Measurements from ENCODE around the gene HUS1B. TPM values are rescaled to one million over a fixed set of nuclear protein-coding genes. Genes with fewer than 3 reads are reported as not detected.

HUS1B gene
- total and polyA plus RNA-seq, 2 of the 8 experiments (the other 6 are each of a cell fraction or from before 2014, with no cell fraction given) = 0.48 to 1.1 TPM

DNA sequence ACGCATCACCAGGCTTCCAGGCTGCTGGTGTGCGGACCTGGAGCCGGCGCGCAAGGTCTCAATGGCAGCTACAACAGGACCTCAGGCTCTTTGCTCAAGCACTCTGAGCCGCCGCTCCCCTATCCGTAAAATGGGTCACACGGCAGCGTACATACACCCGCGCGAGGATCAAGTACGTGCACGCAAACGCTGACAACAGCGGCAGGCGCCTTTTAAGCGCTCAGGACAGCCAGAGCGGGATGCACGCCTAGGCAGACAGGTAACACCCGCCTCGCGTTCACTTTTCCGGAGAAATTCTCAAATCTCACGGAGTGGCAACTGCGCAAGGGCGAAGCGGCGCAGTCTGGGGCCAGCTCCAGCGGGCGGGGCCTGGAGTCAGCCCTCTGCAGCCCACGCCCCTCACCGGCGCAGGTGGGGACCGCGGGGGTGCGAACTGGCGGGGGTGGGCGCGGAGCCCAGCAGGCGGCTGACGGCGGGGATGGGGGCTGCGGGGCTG, 35.5 kb upstream of the HUS1B start:
- Histone ChIP-seq H3K4me1 (replicated peaks in 1 of 4; ENCODE audit: control insufficient read depth in 3 of 4, insufficient read depth in 4 of 4, low read length in 3 of 4) (peaks cover 0 to 4% (median 1%) of the 10 kb centered on the region in 4 experiments; a peak in 4 of 7 replicates), H3K4me3 (ENCODE audit: extremely low read depth in 1 of 4, insufficient read depth in 2 of 4, low read depth in 3 of 4, low read length in 4 of 4) (peak overlapping the region; percentile 71 to 93 (median 88)), H4K5ac (ENCODE audit: insufficient read length, low read depth, low read length) (peak overlapping the region; percentile 65), H2BK5ac (ENCODE audit: low read depth, low read length) (peak overlapping the region; percentile 93; the same call in 1 of the 2 replicates), H3K23ac (ENCODE audit: insufficient read length) (no peak overlapping the region), H3K9me3 (ENCODE audit: insufficient read depth in 2 of 2, low read depth in 1 of 2, low read length in 1 of 2) (no peaks in the 10 kb centered on the region), H3K79me1 (ENCODE audit: low read depth, low read length) (peaks cover 24% of the 10 kb centered on the region), H3K14ac (ENCODE audit: insufficient read length) (no peak overlapping the region), H2BK20ac (ENCODE audit: low read length) (no peak overlapping the region), H3K23me2 (ENCODE audit: low read depth, low read length) (peaks cover 7% of the 10 kb centered on the region), H4K8ac (ENCODE audit: extremely low read depth, insufficient read depth, low read length) (peak overlapping the region; percentile 73), H3K79me2 (ENCODE audit: control insufficient read depth in 1 of 2, insufficient read depth in 2 of 2, low read length in 2 of 2) (peaks cover 9 to 54% of the 10 kb centered on the region in 2 experiments), H3K9ac (replicated peaks in 1 of 4; ENCODE audit: extremely low read depth in 1 of 4, low read depth in 3 of 4, low read length in 3 of 4) (peak overlapping the region in 3 of 4 experiments; percentile 60 to 77 (median 61); a peak in 5 of 7 replicates), H3K18ac (ENCODE audit: extremely low read depth, low read length) (peak overlapping the region; percentile 73; the same call in 1 of the 2 replicates), H2BK12ac (ENCODE audit: low read depth, low read length) (no peak overlapping the region), H3K36me3 (ENCODE audit: control insufficient read depth in 2 of 4, insufficient read depth in 4 of 4, low read length in 3 of 4) (peaks cover 0 to 6% (median 0%) of the 10 kb centered on the region in 4 experiments; a peak in 1 of 8 replicates), H3K4me2 (ENCODE audit: insufficient read depth in 1 of 2, low read depth in 2 of 2, low read length in 2 of 2) (peak overlapping the region; percentile 65 to 83), H3K4ac (replicated peaks; ENCODE audit: insufficient read length, low read depth, low read length) (no peak overlapping the region), H2BK120ac (replicated peaks; ENCODE audit: low read depth, low read length) (no peak overlapping the region), H3K27me3 (replicated peaks in 1 of 4; ENCODE audit: control insufficient read depth in 3 of 4, extremely low read depth in 1 of 4, insufficient read depth in 3 of 4, low read length in 3 of 4) (no peaks in the 10 kb centered on the region), H4K91ac (replicated peaks; ENCODE audit: insufficient read length, low read length) (no peak overlapping the region), H2AFZ (ENCODE audit: low read length) (no peak overlapping the region), H4K20me1 (replicated peaks in 1 of 2; ENCODE audit: control insufficient read depth in 1 of 2, insufficient read depth in 2 of 2, low read length in 2 of 2) (peaks cover 1 to 2% of the 10 kb centered on the region in 2 experiments), H3K27ac (ENCODE audit: low read depth, low read length) (peak overlapping the region; percentile 23; the same call in 1 of the 2 replicates), H2BK15ac (ENCODE audit: low read length) (no peak overlapping the region), H3K56ac (replicated peaks; ENCODE audit: insufficient read length, low read depth, low read length) (peak overlapping the region; percentile 40), H2AK5ac (ENCODE audit: low read depth, low read length) (no peak overlapping the region)
- ChIA-PET CTCF (ENCODE audit: partially characterized antibody) (interaction anchor here (0.7 to 4.0 kb wide), 16 partner anchors 10 to 690 kb away, joined by 3 to 18 read pairs (median 4); no protein-coding TSS in a partner anchor), POLR2A (ENCODE audit: partially characterized antibody) (interaction anchor here (0.7 to 1.9 kb wide), 6 partner anchors 8 to 75 kb away, joined by 3 to 8 read pairs (median 4); no protein-coding TSS in a partner anchor)
- FAIRE-seq (no peak), DNase-seq (ENCODE audit: low read depth in 1 of 2, low spot score in 2 of 2) (peak in 1 of 2 experiments; percentile 86)
- TF ChIP-seq YY1 (IDR thresholded peaks at IDR 0.05; ENCODE audit: low read depth, low read length) (peak; percentile 13; the same call in 1 of the 2 replicates), KDM1A (IDR thresholded peaks at IDR 0.05; ENCODE audit: borderline replicate concordance, low read length) (peak; percentile 69; the same call in 1 of the 2 replicates), ASH2L (IDR thresholded peaks at IDR 0.05; ENCODE audit: low read length) (peak; percentile 74), KDM4A (IDR thresholded peaks at IDR 0.05; ENCODE audit: low read depth, low read length, severe bottlenecking) (peak; percentile 40), EGR1 (IDR thresholded peaks at IDR 0.05; ENCODE audit: borderline replicate concordance, low read depth, low read length) (no peak), NRF1 (IDR thresholded peaks at IDR 0.05; ENCODE audit: low read depth, low read length) (peak; percentile 22; the same call in 1 of the 2 replicates)
- TF ChIP-seq, protein P1, sequence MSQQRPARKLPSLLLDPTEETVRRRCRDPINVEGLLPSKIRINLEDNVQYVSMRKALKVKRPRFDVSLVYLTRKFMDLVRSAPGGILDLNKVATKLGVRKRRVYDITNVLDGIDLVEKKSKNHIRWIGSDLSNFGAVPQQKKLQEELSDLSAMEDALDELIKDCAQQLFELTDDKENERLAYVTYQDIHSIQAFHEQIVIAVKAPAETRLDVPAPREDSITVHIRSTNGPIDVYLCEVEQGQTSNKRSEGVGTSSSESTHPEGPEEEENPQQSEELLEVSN (IDR thresholded peaks at IDR 0.05) = no peak
- TF ChIP-seq, protein P2, sequence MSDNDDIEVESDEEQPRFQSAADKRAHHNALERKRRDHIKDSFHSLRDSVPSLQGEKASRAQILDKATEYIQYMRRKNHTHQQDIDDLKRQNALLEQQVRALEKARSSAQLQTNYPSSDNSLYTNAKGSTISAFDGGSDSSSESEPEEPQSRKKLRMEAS (IDR thresholded peaks at IDR 0.05) = peak; percentile 47; the same call in 1 of the 2 replicates
- 5% methylated on average over 25 of the region's 45 CpGs; no CpG with 5 or more reads in 1 of the 2 experiments for WGBS, 2 experiments (ENCODE audit: extremely low coverage in 1 of 2, insufficient coverage in 1 of 2, insufficient read length in 1 of 2, insufficient replicate concordance in 2 of 2, low coverage in 1 of 2, low lambda C conversion rate in 2 of 2, missing lambda C conversion rate in 1 of 2)
